IPS DF 4.7 (cell line): ENCODE measurements around the gene MRPS23.

Source experiments
- DNase-seq: peaks from one replicate; pipeline ENCODE4 v3.0.0-alpha.2; 2013; ENCODE audit warnings: low spot score; ENCODE audit errors: extremely low read depth

MRPS23 gene

GRCh38 chr17:57838857-57839570, 10.8 kb downstream of the MRPS23 start:
- no peak for DNase-seq

DNA sequence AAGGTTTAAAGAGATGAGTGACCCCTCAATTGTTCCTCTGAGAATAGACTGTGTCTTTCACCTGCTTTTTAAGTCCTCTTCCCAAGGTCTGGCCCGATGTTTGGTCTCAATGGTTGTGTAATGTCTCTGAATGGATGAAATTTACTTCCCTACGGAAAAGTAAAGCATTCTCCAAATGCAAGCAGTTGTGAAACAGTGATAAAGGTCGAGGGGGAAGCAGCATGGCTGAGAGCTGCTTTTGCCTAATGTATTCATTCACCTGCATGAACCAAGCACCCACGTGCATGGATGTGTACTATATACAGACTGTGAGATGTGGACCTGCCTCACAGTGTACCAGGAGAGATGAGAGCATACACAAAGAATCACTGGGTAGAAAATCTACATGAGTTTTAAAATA, 11.4 kb downstream of the MRPS23 start:
- no peak for DNase-seq

DNA sequence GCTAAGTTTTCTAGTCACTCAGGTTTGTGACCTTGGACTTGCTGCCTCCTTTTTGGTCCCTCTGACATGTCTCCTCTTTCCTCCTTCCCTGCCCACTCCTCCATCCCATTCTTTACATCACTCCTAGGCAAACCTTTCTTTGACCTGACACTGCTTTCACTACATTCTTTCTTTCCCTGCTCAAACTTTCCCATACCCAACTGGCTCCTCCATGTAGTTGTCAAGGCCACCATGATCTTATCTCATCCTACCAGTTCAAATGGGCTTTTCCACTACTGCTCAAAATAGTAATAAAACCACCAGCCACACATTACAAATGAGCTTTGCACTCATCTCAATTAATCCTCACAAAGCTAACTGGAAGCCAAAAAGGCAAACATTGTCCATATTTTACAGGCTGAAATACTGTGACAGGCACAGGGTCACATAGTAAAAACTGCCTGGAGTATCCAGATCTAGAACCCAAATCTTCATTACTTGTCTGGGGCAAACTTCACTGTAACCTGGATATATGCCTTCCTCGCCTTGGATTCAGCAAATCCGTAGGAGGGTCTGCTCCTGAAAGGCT, 14.4 kb downstream of the MRPS23 start:
- DNase-seq = no peak

DNA sequence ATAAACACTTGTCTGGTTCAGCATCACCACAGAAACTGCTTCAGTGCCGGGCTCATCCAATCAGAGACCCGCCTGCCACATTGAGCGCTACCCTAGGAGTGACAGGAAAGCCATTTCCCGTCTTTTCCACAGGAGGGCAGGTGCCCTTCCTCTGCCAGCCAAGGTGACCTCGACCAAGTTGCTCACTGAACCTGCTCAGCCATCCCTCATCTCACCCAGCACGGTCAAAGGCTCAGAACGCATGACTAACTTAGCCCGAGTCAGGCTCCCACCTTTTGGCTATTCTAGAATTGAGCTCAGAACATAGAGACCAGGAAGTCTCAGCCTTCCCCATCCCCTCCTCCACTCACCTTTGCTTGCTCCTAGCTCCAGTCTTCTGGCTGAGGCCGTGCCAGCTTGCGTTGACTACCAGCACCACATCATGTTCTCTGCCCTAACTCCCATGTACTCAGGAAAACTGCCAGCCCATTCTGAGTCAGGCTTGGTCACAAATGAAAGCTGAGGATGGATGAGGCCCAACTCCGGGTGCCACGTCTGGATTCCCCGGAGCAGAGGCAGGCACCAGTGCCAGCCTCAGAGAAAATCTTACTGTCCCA, 15.6 kb downstream of the MRPS23 start:
- DNase-seq = peak; percentile 9

DNA sequence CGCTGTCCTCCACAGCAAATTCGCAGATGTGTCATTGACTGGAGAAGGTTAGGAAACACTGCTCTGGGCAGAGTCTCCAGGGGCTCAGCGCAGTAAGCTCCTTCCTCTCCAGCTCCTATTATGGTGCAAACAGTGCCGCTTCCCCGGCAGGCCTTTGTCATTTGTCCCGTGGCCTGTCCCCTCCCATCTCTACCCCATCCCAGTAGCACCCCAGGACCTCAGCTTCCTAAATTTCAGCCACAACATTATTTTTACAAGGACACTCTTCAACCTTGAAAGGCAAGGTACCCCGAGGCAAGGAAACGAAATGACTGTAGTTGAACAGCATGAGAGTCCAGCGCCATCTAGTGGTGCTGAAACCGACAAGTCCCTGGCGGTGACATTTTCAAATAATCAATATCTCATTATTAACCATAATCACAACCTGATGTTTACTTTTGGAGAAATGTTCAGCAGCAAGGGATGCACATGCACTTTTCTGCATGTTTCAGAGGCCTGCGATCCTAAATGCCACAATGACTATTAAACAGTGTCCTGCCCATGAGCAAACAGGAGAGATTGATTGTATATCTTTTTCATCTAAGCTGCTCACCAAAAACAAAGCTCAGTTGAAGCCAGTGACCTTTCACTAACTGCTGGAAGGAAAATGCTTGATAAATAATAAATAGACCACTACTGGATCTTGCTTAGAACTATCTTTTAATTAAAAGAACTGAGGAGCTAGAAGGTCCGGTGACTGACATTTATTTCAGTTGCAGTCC, 16.5 kb downstream of the MRPS23 start:
- peak; percentile 69 for DNase-seq

DNA sequence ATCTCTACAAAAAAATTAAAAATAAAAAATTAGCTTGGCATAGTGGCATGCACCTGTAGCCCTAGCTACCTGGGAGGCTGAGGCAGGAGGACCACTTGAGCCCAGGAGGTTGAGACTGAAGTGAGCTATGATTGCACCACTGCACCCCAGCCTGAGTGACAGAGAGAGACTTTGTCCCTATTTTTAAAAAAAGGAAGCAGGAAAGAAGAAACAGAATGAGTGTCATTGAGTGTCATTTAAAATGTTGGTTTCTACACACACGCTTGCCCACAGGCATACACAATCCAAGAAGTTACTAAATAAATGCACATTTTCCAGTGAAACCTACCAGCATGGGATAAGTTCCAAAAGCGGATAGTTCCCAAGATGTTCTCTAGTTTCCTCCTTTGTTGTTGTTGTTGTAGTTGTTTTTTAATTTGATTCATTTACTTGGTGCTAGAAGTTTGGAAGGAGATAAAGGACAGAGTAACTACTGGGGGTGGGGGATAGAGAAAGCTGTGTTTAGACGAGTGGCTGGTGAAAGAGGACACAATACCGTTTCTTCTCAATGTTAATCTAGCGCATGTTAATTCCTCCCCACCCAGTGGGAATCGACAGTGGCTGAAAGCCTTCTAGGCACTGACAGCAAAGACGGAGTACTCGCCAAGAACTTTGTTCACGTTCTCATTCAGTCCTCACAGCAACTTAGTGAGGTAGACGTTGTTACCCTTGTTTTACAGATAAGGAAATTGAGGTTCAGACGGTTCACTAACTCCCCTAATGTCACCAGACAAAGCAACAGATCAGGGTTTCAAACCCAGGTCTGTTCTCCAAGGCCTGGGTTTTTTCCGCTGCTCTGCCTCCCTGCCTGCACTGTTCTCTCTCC, 17.3 kb downstream of the MRPS23 start:
- DNase-seq = no peak

GRCh38 chr17:57830880-57831279, 19.0 kb downstream of the MRPS23 start:
- no peak for DNase-seq

- no peak for DNase-seq
Measured at GRCh38 chr17:57823469-57824401, 26.1 kb downstream of the MRPS23 start.

DNA sequence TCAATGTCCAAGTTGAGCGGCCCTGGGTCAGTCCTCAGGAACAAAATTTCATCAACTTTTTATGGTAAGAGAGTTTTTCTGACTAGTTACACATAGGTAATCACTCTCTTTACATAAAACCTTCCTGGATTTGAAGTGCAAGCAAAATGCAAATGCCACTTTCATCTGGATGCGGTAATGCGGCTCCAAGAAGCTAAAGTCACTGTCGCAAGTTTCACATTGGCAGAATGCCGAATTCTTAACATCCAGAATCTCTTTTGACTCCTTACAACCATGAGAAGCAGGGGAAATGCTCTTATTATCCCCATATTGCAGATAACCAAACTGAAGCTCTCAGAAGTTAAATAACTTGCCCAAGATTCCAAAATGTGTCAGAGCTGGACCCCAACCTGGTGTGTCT, 30.0 kb downstream of the MRPS23 start:
- no peak for DNase-seq

- no peak for DNase-seq
Measured at GRCh38 chr17:57819285-57819684, 30.6 kb downstream of the MRPS23 start.

GRCh38 chr17:57818066-57818465, 31.8 kb downstream of the MRPS23 start:
- DNase-seq = no peak

- no peak for DNase-seq
Measured at GRCh38 chr17:57817299-57817698, 32.5 kb downstream of the MRPS23 start.

- no peak for DNase-seq
Measured at GRCh38 chr17:57814421-57814820, 35.4 kb downstream of the MRPS23 start.

DNA sequence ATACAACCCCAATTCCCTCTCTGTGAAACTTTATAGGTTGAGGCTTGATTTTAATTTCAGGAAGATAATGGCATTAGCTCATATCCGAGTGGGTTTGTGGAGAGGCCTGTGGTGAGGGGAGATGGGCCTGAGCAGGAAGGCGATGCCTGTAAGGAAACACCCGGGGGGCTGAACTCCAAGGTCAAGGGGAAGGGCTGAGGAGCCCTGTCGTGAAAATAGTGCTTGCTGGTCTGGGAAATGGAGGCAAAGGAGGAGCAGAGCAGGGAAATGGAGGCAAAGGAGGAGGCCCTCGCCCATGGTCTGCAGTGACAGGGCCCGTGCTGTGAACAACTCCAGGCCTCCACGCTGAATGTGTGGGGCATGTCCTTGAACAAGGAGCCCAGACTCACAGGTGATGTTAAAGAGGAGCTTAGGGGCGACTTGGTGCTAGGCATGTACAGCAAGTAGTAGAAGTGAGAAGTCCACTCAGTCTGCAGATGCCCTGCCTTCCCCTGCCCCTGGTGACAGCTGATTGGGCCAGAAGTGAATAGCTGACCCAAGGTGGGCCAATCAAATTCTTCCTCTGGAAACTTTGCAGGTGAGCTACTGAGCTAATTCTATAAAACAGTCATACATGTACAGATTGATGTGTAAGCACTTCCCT, 38.1 kb downstream of the MRPS23 start:
- no peak for DNase-seq

DNA sequence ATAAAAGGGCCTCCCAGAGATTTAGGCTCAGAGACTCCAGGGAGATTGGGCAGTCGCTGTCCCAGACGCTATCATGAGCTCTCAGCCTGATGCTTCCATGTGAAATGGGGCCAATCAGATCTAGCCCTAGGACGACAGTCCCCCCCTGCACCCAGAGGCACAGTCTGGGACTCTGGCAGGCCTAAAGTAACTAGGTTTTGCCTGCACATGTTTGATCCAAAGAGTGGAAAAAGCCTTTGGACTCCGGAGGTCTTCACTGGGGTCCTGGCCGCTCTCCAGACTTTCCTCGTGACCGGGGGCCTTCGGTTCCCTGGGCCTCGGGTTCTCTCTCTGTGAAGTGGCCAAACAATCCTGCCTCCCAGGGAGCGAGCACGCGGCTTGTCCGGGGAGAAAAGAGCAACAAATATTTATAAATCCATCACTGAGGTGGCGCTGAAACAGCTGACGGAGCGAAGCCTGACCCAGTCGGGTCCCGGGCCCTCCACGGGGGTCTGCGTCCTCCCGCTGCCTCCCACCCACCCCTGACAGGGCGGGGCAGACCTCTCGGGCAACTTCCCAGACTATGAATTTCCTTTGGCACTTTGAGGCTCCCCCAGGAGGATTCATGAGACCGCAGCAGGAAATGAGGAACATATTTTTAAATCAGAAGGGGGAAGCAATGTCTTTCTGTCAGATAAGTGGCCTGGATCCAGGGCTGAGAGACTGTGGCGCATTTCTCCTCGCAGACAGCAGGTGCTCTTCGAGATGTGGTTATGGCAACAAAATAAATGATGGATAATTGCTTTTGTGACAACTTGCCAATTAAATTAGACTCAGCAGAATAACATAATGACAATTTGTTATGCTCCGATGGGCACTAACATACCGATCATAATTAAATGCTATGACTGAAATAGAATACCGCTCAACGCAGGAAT, 38.9 kb downstream of the MRPS23 start:
- DNase-seq = no peak

GRCh38 chr17:57809879-57810278, 40.0 kb downstream of the MRPS23 start:
- no peak for DNase-seq

DNA sequence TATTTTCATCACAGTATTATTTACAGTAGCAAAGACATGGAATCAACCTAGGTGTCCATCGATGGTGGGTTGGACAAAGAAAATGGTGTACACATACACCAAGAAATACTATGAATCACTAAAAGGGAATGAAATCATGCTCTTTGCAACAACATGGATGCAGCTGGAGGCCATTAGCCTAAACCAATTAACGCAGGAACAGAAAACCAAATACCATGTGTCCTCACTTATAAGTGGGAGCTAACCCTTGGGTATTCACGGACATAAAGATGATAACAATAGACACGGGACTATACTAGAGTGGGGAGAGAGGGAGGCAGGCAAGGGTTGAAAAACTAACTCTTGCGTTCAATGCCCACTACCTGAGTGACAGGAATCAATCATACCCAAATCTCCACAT, 41.0 kb downstream of the MRPS23 start:
- DNase-seq = no peak

GRCh38 chr17:57806167-57806830, 43.5 kb downstream of the MRPS23 start:
- DNase-seq = no peak
